Stimulated activated naive CD8-positive, alpha-beta T cell treated with anti-CD3 and anti-CD28 coated beads, Interleukin-15, amount 100 ng/mL, for 72 hours (primary cell): ENCODE data around the gene CCNK.

Experiments
- ATAC-seq: fragments of 150-1000 bp; cut with Tn5 transposase; 2 replicates; pipeline ENCODE4 v1.10.0; 2021; ENCODE audit warnings: mild to moderate bottlenecking, moderate library complexity
- DNase-seq, 2 donors: peaks; one replicate each; pipeline ENCODE4 v3.0.0; 2021 to 2022
- H3K27ac Mint-ChIP-seq, 2 donors: one replicate each; pipeline ENCODE4 v1.8.0; 2022; ENCODE audit warnings: mild to moderate bottlenecking in 2 of 2, mixed read lengths in 2 of 2, moderate library complexity in 2 of 2
- H3K27me3 Mint-ChIP-seq: one replicate; pipeline ENCODE4 v1.8.0; 2022; ENCODE audit warnings: mixed read lengths
- H3K4me1 Mint-ChIP-seq: one replicate; pipeline ENCODE4 v1.8.0; 2022; ENCODE audit warnings: mild to moderate bottlenecking, mixed read lengths
- H3K4me3 Mint-ChIP-seq, 2 donors: one replicate each; pipeline ENCODE4 v1.8.0; 2022; ENCODE audit warnings: mild to moderate bottlenecking in 2 of 2, mixed read lengths in 2 of 2, moderate library complexity in 1 of 2
- H3K9me3 Mint-ChIP-seq, 2 donors: one replicate each; pipeline ENCODE4 v1.8.0; 2022; ENCODE audit warnings: mixed read lengths in 2 of 2

Gene CCNK

GRCh38 chr14:99552572-99553216, 71.5 kb downstream of the CCNK start:
- peaks cover 9% of the 10 kb centered on the region for H3K4me1 Mint-ChIP-seq
- no peaks in the 10 kb centered on the region for H3K9me3 Mint-ChIP-seq
- H3K27me3 Mint-ChIP-seq, result no peaks in the 10 kb centered on the region
- no peak overlapping the region for H3K27ac Mint-ChIP-seq
- no peak overlapping the region for H3K4me3 Mint-ChIP-seq
- ATAC-seq (no peak), DNase-seq (no peak)

- H3K27ac Mint-ChIP-seq, result no peak overlapping the region
- no peak for ATAC-seq
- no peak overlapping the region for H3K4me3 Mint-ChIP-seq
- H3K27me3 Mint-ChIP-seq, result no peaks in the 10 kb centered on the region
- no peaks in the 10 kb centered on the region for H3K9me3 Mint-ChIP-seq
- peaks cover 4% of the 10 kb centered on the region for H3K4me1 Mint-ChIP-seq
- DNase-seq, result no peak
These were observed 73.0 kb downstream of the CCNK start for GRCh38 chr14:99554184-99554583.

- Mint-ChIP-seq H3K9me3 (no peaks in the 10 kb centered on the region), H3K27ac (no peak overlapping the region), H3K4me3 (no peak overlapping the region), H3K27me3 (no peaks in the 10 kb centered on the region), H3K4me1 (no peaks in the 10 kb centered on the region)
- ATAC-seq (no peak), DNase-seq (no peak)
These were observed 73.7 kb downstream of the CCNK start for GRCh38 chr14:99554757-99555531.

GRCh38 chr14:99556134-99556791, 75.1 kb downstream of the CCNK start:
- Mint-ChIP-seq H3K9me3 (no peaks in the 10 kb centered on the region), H3K27ac (no peak overlapping the region), H3K27me3 (no peaks in the 10 kb centered on the region), H3K4me3 (no peak overlapping the region), H3K4me1 (no peaks in the 10 kb centered on the region)
- DNase-seq (no peak), ATAC-seq (no peak)

GRCh38 chr14:99559286-99559990, 78.2 kb downstream of the CCNK start:
- Mint-ChIP-seq H3K4me3 (no peak overlapping the region), H3K27ac (no peak overlapping the region), H3K4me1 (peaks cover 4% of the 10 kb centered on the region), H3K27me3 (no peaks in the 10 kb centered on the region), H3K9me3 (no peaks in the 10 kb centered on the region)
- no peak for DNase-seq
- no peak for ATAC-seq

GRCh38 chr14:99560403-99560802, 79.2 kb downstream of the CCNK start:
- no peak for ATAC-seq
- H3K4me3 Mint-ChIP-seq, result no peak overlapping the region
- no peak for DNase-seq
- H3K27me3 Mint-ChIP-seq, result no peaks in the 10 kb centered on the region
- H3K9me3 Mint-ChIP-seq, result no peaks in the 10 kb centered on the region
- H3K27ac Mint-ChIP-seq, result no peak overlapping the region
- peaks cover 4% of the 10 kb centered on the region for H3K4me1 Mint-ChIP-seq

GRCh38 chr14:99560922-99561683, 79.9 kb downstream of the CCNK start:
- Mint-ChIP-seq H3K4me1 (peaks cover 10% of the 10 kb centered on the region), H3K27ac (no peak overlapping the region), H3K4me3 (no peak overlapping the region), H3K27me3 (no peaks in the 10 kb centered on the region), H3K9me3 (no peaks in the 10 kb centered on the region)
- no peak for DNase-seq
- ATAC-seq, result no peak

GRCh38 chr14:99561864-99562263, 80.7 kb downstream of the CCNK start:
- Mint-ChIP-seq H3K27me3 (no peaks in the 10 kb centered on the region), H3K9me3 (no peaks in the 10 kb centered on the region), H3K4me3 (no peak overlapping the region), H3K27ac (peak overlapping the region in 1 of 2 donors; percentile 54), H3K4me1 (peaks cover 10% of the 10 kb centered on the region)
- DNase-seq (no peak), ATAC-seq (no peak)
